OCI-LY1 (cell line): ENCODE results near the gene VWA2.

ENCODE experiments used
- H2AFZ ChIP-seq: fragments of 200-600 bp; sonication (generic), shearing (Covaris generic); 2 replicates; pipeline ENCODE4 v1.6.0; 2014; ENCODE audit warnings: antibody characterized with exemption, mild to moderate bottlenecking, low read length
- H3F3A ChIP-seq: fragments of 200-600 bp; sonication (generic), shearing (Covaris generic); 2 replicates; pipeline ENCODE4 v1.6.0; 2014; ENCODE audit warnings: mild to moderate bottlenecking, antibody characterized with exemption, low read length, moderate library complexity; ENCODE audit not compliant: insufficient read depth
- H3K27ac ChIP-seq: fragments of 200-600 bp; sonication (generic); 2 replicates; pipeline ENCODE4 v1.5.1; 2014; ENCODE audit warnings: low read length, mixed run types, mild to moderate bottlenecking, low read depth; ENCODE audit not compliant: poor library complexity, severe bottlenecking
- H3K27me3 ChIP-seq: fragments of 200-600 bp; sonication (generic); 2 replicates; pipeline ENCODE4 v1.6.0; 2014; ENCODE audit warnings: antibody characterized with exemption, mild to moderate bottlenecking, low read length, moderate library complexity; ENCODE audit not compliant: insufficient read depth
- H3K36me3 ChIP-seq: fragments of 200-600 bp; sonication (generic); 2 replicates; pipeline ENCODE4 v1.6.1; 2014; ENCODE audit warnings: mild to moderate bottlenecking, antibody characterized with exemption, low read length, moderate library complexity, mixed read lengths; ENCODE audit not compliant: insufficient read depth
- H3K4me1 ChIP-seq: fragments of 200-600 bp; sonication (generic); 2 replicates; pipeline ENCODE4 v1.5.1; 2014; ENCODE audit warnings: mild to moderate bottlenecking, low read length, moderate library complexity; ENCODE audit not compliant: insufficient read depth, severe bottlenecking
- H3K4me2 ChIP-seq: fragments of 200-600 bp; sonication (generic), shearing (Covaris generic); 2 replicates; pipeline ENCODE4 v1.6.1; 2014; ENCODE audit warnings: low read length
- H3K4me3 ChIP-seq: fragments of 200-600 bp; sonication (generic); 2 replicates; pipeline ENCODE4 v1.5.1; 2014; ENCODE audit warnings: low read length, low read depth, mild to moderate bottlenecking, mixed read lengths; ENCODE audit not compliant: poor library complexity, severe bottlenecking
- H3K79me2 ChIP-seq: fragments of 200-600 bp; shearing (Covaris generic); 2 replicates; pipeline ENCODE4 v1.6.1; 2016; ENCODE audit warnings: mixed run types, low read length, mixed read lengths; ENCODE audit not compliant: insufficient read depth
- H3K9ac ChIP-seq: fragments of 200-600 bp; sonication (generic), shearing (Covaris generic); 2 replicates; pipeline ENCODE4 v1.6.1; 2014; ENCODE audit warnings: mild to moderate bottlenecking, low read length, mixed read lengths
- H3K9me2 ChIP-seq: fragments of 200-600 bp; sonication (generic), shearing (Covaris generic); 2 replicates; pipeline ENCODE4 v1.6.1; 2014; ENCODE audit warnings: low read depth, mild to moderate bottlenecking, low read length, mixed read lengths
- H3K9me3 ChIP-seq: fragments of 200-600 bp; shearing (Covaris generic); 2 replicates; pipeline ENCODE4 v1.6.1; 2014; ENCODE audit warnings: low read length, mixed read lengths
- H4K20me1 ChIP-seq: fragments of 200-600 bp; sonication (generic), shearing (Covaris generic); 2 replicates; pipeline ENCODE4 v1.6.0; 2016; ENCODE audit warnings: mild to moderate bottlenecking, low read length; ENCODE audit not compliant: insufficient read depth
- CTCF ChIP-seq: fragments of 200-600 bp; sonication (generic), shearing (Covaris generic); IDR thresholded peaks from 2 replicates; pipeline ENCODE4 v1.5.1; 2017; ENCODE audit warnings: mild to moderate bottlenecking, antibody characterized with exemption, low read length, moderate library complexity, mixed read lengths
- EZH2 ChIP-seq: fragments of 200-600 bp; sonication (generic), shearing (Covaris generic); IDR thresholded peaks from 2 replicates; pipeline ENCODE4 v1.8.0; 2017; ENCODE audit warnings: borderline replicate concordance, mixed run types, mild to moderate bottlenecking, antibody characterized with exemption, low read length, moderate library complexity, mixed read lengths

The VWA2 gene

GRCh38 chr10:114256008-114256765 lies 17.1 kb downstream of the VWA2 start:
- H3K36me3 ChIP-seq = no peaks in the 10 kb centered on the region
- no peaks in the 10 kb centered on the region for H3K27me3 ChIP-seq
- no peaks in the 10 kb centered on the region for H3K9me3 ChIP-seq
- no peak overlapping the region for H2AFZ ChIP-seq
- no peak overlapping the region for H3K4me3 ChIP-seq
- H3K9ac ChIP-seq = no peak overlapping the region
- no peak for TF ChIP-seq EZH2
- no peak for TF ChIP-seq CTCF
- no peaks in the 10 kb centered on the region for H3K4me1 ChIP-seq
- no peaks in the 10 kb centered on the region for H4K20me1 ChIP-seq
- H3K27ac ChIP-seq = no peak overlapping the region
- H3K79me2 ChIP-seq = no peaks in the 10 kb centered on the region
- H3K9me2 ChIP-seq = no peaks in the 10 kb centered on the region
- no peak overlapping the region for H3K4me2 ChIP-seq
- no peaks in the 10 kb centered on the region for H3F3A ChIP-seq

GRCh38 chr10:114256822-114257221 lies 17.8 kb downstream of the VWA2 start:
- no peaks in the 10 kb centered on the region for H3K27me3 ChIP-seq

GRCh38 chr10:114257498-114257897 lies 18.4 kb downstream of the VWA2 start:
- no peak overlapping the region for H3K27ac ChIP-seq
- no peak overlapping the region for H3K4me3 ChIP-seq
- H3K4me1 ChIP-seq = no peaks in the 10 kb centered on the region

More at GRCh38 chr10:114256822-114257221, 17.8 kb downstream of the VWA2 start:
- H2AFZ ChIP-seq = no peak overlapping the region
- no peaks in the 10 kb centered on the region for H3F3A ChIP-seq
- H3K9me2 ChIP-seq = no peaks in the 10 kb centered on the region
- TF ChIP-seq EZH2 (no peak), CTCF (no peak)
- H3K79me2 ChIP-seq = no peaks in the 10 kb centered on the region
- no peaks in the 10 kb centered on the region for H3K4me1 ChIP-seq
- no peaks in the 10 kb centered on the region for H4K20me1 ChIP-seq
- no peaks in the 10 kb centered on the region for H3K9me3 ChIP-seq
- H3K36me3 ChIP-seq = no peaks in the 10 kb centered on the region
- no peak overlapping the region for H3K4me3 ChIP-seq
- no peak overlapping the region for H3K4me2 ChIP-seq
- H3K27ac ChIP-seq = no peak overlapping the region
- no peak overlapping the region for H3K9ac ChIP-seq

More at GRCh38 chr10:114257498-114257897, 18.4 kb downstream of the VWA2 start:
- Histone ChIP-seq H3K27me3 (no peaks in the 10 kb centered on the region), H3K9me3 (no peaks in the 10 kb centered on the region), H3F3A (no peaks in the 10 kb centered on the region), H3K36me3 (no peaks in the 10 kb centered on the region), H2AFZ (no peak overlapping the region), H4K20me1 (no peaks in the 10 kb centered on the region), H3K79me2 (no peaks in the 10 kb centered on the region), H3K9ac (no peak overlapping the region), H3K4me2 (no peak overlapping the region), H3K9me2 (no peaks in the 10 kb centered on the region)
- no peak for TF ChIP-seq EZH2
- no peak for TF ChIP-seq CTCF
